HuH-7.5 (cell line): ENCODE results near the gene MPND.

Source experiments
- DNase-seq: peaks from one replicate; pipeline ENCODE4 v3.0.0; 2011; ENCODE audit warnings: low spot score

MPND gene

GRCh38 chr19:4403005-4403761 lies 59.8 kb downstream of the MPND start:
- peak; percentile 47 for DNase-seq

GRCh38 chr19:4405977-4406376 lies 62.6 kb downstream of the MPND start:
- DNase-seq = no peak

DNA sequence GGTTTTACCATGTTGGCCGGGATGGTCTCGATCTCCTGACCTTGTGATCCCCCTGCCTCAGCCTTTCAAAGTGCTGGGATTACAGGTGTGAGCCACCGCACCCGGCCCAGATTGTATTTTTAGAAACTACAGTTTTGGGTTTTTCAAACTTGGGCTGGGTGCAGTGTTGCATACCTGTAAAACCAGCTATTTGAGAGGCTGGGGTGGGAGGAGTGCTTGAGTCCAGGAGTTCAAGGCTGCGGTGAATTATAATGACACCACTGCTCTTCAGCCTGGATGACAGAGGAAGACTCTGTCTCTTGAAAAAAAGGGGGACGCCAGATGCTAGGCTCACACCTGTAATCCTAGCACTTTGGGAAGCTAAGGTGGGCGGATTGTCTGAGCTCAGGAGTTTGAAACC lies 63.3 kb downstream of the MPND start:
- no peak for DNase-seq

- DNase-seq = no peak
Measured at GRCh38 chr19:4409123-4409933, 66.0 kb downstream of the MPND start.
